H9 (cell line): ENCODE data around the gene TBC1D1. TPM values are rescaled to one million over a fixed set of nuclear protein-coding genes. Genes with fewer than 3 reads are reported as not detected.

ENCODE experiments used
- DNase-seq: peaks from one replicate; pipeline ENCODE4 v3.0.0-alpha.2; 2017
- H2AFZ ChIP-seq: one replicate; pipeline ENCODE4 v1.6.1; 2013; ENCODE audit warnings: mild to moderate bottlenecking, low read length, control low read depth, moderate library complexity
- H2AK5ac ChIP-seq: 2 replicates; pipeline ENCODE4 v1.6.1; 2013; ENCODE audit warnings: low read length, control low read depth, mixed read lengths; ENCODE audit not compliant: insufficient read length
- H2BK120ac ChIP-seq: one replicate; pipeline ENCODE4 v1.6.1; 2013; ENCODE audit warnings: low read depth, mild to moderate bottlenecking, low read length, control low read depth, inconsistent platforms; ENCODE audit not compliant: poor library complexity, severe bottlenecking
- H2BK12ac ChIP-seq: 2 replicates; pipeline ENCODE4 v1.6.1; 2013; ENCODE audit warnings: low read length, control low read depth, mixed read lengths, low read depth; ENCODE audit not compliant: insufficient read length
- H2BK15ac ChIP-seq: 2 replicates; pipeline ENCODE4 v1.6.1; 2013; ENCODE audit warnings: low read depth, low read length, control low read depth
- H2BK20ac ChIP-seq: one replicate; pipeline ENCODE4 v1.6.1; 2013; ENCODE audit warnings: low read depth, mild to moderate bottlenecking, low read length, control low read depth, inconsistent platforms; ENCODE audit not compliant: poor library complexity, severe bottlenecking
- H2BK5ac ChIP-seq: 2 replicates; pipeline ENCODE4 v1.6.1; 2013; ENCODE audit warnings: low read length, control low read depth, mixed read lengths; ENCODE audit not compliant: insufficient read length
- H3K14ac ChIP-seq: 2 replicates; pipeline ENCODE4 v1.6.1; 2013; ENCODE audit warnings: low read length, control low read depth; ENCODE audit not compliant: insufficient read depth
- H3K18ac ChIP-seq: 2 replicates; pipeline ENCODE4 v1.6.1; 2013; ENCODE audit warnings: low read depth, mild to moderate bottlenecking, mixed read lengths, low read length, control low read depth; ENCODE audit not compliant: insufficient read length
- H3K23ac ChIP-seq: 2 replicates; pipeline ENCODE4 v1.6.1; 2013; ENCODE audit warnings: low read length, control low read depth, mixed read lengths, low read depth; ENCODE audit not compliant: insufficient read length
- H3K23me2 ChIP-seq: 2 replicates; pipeline ENCODE4 v1.6.1; 2013; ENCODE audit warnings: low read depth, mild to moderate bottlenecking, mixed read lengths, low read length, control low read depth; ENCODE audit not compliant: insufficient read length, poor library complexity, severe bottlenecking
- H3K27ac ChIP-seq: 2 replicates; pipeline ENCODE4 v1.5.1; 2013; ENCODE audit warnings: low read length, control low read depth, mixed read lengths, low read depth; ENCODE audit not compliant: insufficient read length
- H3K27me3 ChIP-seq: 2 replicates; pipeline ENCODE4 v1.6.1; 2013; ENCODE audit warnings: low read length, control low read depth, inconsistent platforms; ENCODE audit not compliant: insufficient read depth
- H3K4ac ChIP-seq: 2 replicates; pipeline ENCODE4 v1.6.1; 2013; ENCODE audit warnings: low read depth, mild to moderate bottlenecking, control low read depth, inconsistent platforms, low read length, moderate library complexity
- H3K4me1 ChIP-seq: 2 replicates; pipeline ENCODE4 v1.6.1; 2013; ENCODE audit warnings: low read length, control low read depth, inconsistent platforms; ENCODE audit not compliant: insufficient read depth
- H3K4me2 ChIP-seq: 2 replicates; pipeline ENCODE4 v1.6.1; 2013; ENCODE audit warnings: low read length, control low read depth, mixed read lengths; ENCODE audit not compliant: insufficient read length, insufficient read depth
- H3K56ac ChIP-seq: 2 replicates; pipeline ENCODE4 v1.6.1; 2013; ENCODE audit warnings: low read depth, mild to moderate bottlenecking, mixed read lengths, low read length, control low read depth; ENCODE audit not compliant: insufficient read length
- H3K79me1 ChIP-seq: 2 replicates; pipeline ENCODE4 v1.6.1; 2013; ENCODE audit warnings: low read depth, mild to moderate bottlenecking, moderate library complexity, low read length, control low read depth, inconsistent platforms; ENCODE audit not compliant: insufficient read depth, poor library complexity, severe bottlenecking
- H3K79me2 ChIP-seq: 2 replicates; pipeline ENCODE4 v1.6.1; 2013; ENCODE audit warnings: low read length, control low read depth, inconsistent platforms; ENCODE audit not compliant: insufficient read depth
- H3K9ac ChIP-seq: 2 replicates; pipeline ENCODE4 v1.6.1; 2013; ENCODE audit warnings: low read length, control low read depth, mixed read lengths; ENCODE audit not compliant: insufficient read length; ENCODE audit errors: extremely low read depth
- H3K9me3 ChIP-seq: one replicate; pipeline ENCODE4 v1.6.1; 2013; ENCODE audit warnings: low read depth, low read length, inconsistent platforms; ENCODE audit not compliant: control insufficient read depth
- H3T11ph ChIP-seq: one replicate; pipeline ENCODE4 v1.6.1; 2013; ENCODE audit warnings: mild to moderate bottlenecking, low read length, control low read depth, inconsistent platforms
- H4K20me1 ChIP-seq: one replicate; pipeline ENCODE4 v1.6.1; 2013; ENCODE audit not compliant: control insufficient read depth, insufficient read length, insufficient read depth
- H4K5ac ChIP-seq: 2 replicates; pipeline ENCODE4 v1.6.1; 2013; ENCODE audit warnings: low read depth, mild to moderate bottlenecking, mixed read lengths, low read length, control low read depth; ENCODE audit not compliant: insufficient read length
- H4K8ac ChIP-seq: replicated peaks from 2 replicates; pipeline ENCODE4 v1.6.1; 2013; ENCODE audit warnings: low read length, control low read depth, mixed read lengths, low read depth; ENCODE audit not compliant: insufficient read length
- H4K91ac ChIP-seq: 2 replicates; pipeline ENCODE4 v1.6.1; 2013; ENCODE audit warnings: low read depth, mild to moderate bottlenecking, moderate library complexity, mixed read lengths, low read length, control low read depth; ENCODE audit not compliant: insufficient read length
- H3K27ac Mint-ChIP-seq, 3 experiments: 2 replicates in 2 of 3; 3 replicates in 1 of 3; pipeline ENCODE4 v1.8.0; 2020 to 2021; ENCODE audit warnings: mixed read lengths in 3 of 3, mild to moderate bottlenecking in 1 of 3, moderate library complexity in 1 of 3
- H3K27me3 Mint-ChIP-seq: 2 replicates; pipeline ENCODE4 v1.8.0; 2021; ENCODE audit warnings: low read depth, mild to moderate bottlenecking, moderate library complexity, mixed read lengths
- H3K36me3 Mint-ChIP-seq, 3 experiments: 2 replicates in 2 of 3; 3 replicates in 1 of 3; pipeline ENCODE4 v1.8.0; 2020 to 2021; ENCODE audit warnings: low read depth in 3 of 3, mixed read lengths in 3 of 3; ENCODE audit not compliant: insufficient read depth in 1 of 3
- H3K4me1 Mint-ChIP-seq, 2 experiments: 2 replicates each; pipeline ENCODE4 v1.8.0; 2020; ENCODE audit warnings: mixed read lengths in 2 of 2
- H3K4me3 Mint-ChIP-seq, 2 experiments: 2 replicates in 1 of 2; 3 replicates in 1 of 2; pipeline ENCODE4 v1.8.0; 2020 to 2021; ENCODE audit warnings: mild to moderate bottlenecking in 2 of 2, mixed read lengths in 2 of 2, moderate library complexity in 1 of 2
- H3K9me3 Mint-ChIP-seq, 2 experiments: 2 replicates in 1 of 2; 3 replicates in 1 of 2; pipeline ENCODE4 v1.8.0; 2020; ENCODE audit warnings: mild to moderate bottlenecking in 2 of 2, mixed read lengths in 2 of 2, moderate library complexity in 1 of 2
- CTCF ChIP-seq: fragments of 200-600 bp; sonication (generic); conservative IDR thresholded peaks from 3 replicates; pipeline ENCODE4 v1.8.0; 2021; ENCODE audit warnings: antibody characterized with exemption, mild to moderate bottlenecking
- WGBS: extraction: QIAGEN DNeasy Blood & Tissue Kit; methylation state at CpG from one replicate; pipeline ENCODE4 v1.1.7; 2013; ENCODE audit warnings: missing lambda C conversion rate, low lambda C conversion rate, mixed read lengths; ENCODE audit not compliant: insufficient read length; ENCODE audit errors: extremely low coverage; 5-methylcytosine and 5-hydroxymethylcytosine counted together
- total RNA-seq: library from RNA; stranded (reverse); gene quantifications from 2 replicates; pipeline ENCODE4 v1.2.1, GENCODE V29; 2021

Gene TBC1D1
- total RNA-seq, 1 experiment from 2014 or later: 109 TPM

- no peaks in the 10 kb centered on the region for H3K4me1 ChIP-seq
- no CpG with 5 or more reads among the region's 7 CpGs for WGBS
- no peak overlapping the region for H4K8ac ChIP-seq
- peaks cover 2% of the 10 kb centered on the region for H3K79me1 ChIP-seq
- no peak overlapping the region for H3K23ac ChIP-seq
- H4K20me1 ChIP-seq: no peaks in the 10 kb centered on the region
- H3K14ac ChIP-seq: no peak overlapping the region; the same call in 1 of the 2 replicates
- H3K27ac ChIP-seq: no peak overlapping the region
- H3K79me2 ChIP-seq: no peaks in the 10 kb centered on the region
- no peak overlapping the region for H2BK12ac ChIP-seq
- H3T11ph ChIP-seq: no peak overlapping the region
- H2AFZ ChIP-seq: no peak overlapping the region
- no peak overlapping the region for H2BK15ac ChIP-seq
- no peak overlapping the region for H4K5ac ChIP-seq
- no peak overlapping the region for H2BK5ac ChIP-seq
- no peaks in the 10 kb centered on the region for H3K27me3 ChIP-seq
- DNase-seq: no peak
- no peak overlapping the region for H3K9ac ChIP-seq
- H3K36me3 Mint-ChIP-seq: peaks cover 9 to 11% (median 9%) of the 10 kb centered on the region in 3 experiments
- H3K9me3 ChIP-seq: no peaks in the 10 kb centered on the region
- no peak for TF ChIP-seq CTCF
- H3K18ac ChIP-seq: no peak overlapping the region
- no peak overlapping the region for H3K4ac ChIP-seq
- H3K27me3 Mint-ChIP-seq: no peaks in the 10 kb centered on the region
- H3K56ac ChIP-seq: no peak overlapping the region
- no peaks in the 10 kb centered on the region for H3K23me2 ChIP-seq
- no peak overlapping the region for H2BK20ac ChIP-seq
- H3K4me2 ChIP-seq: no peak overlapping the region
- H2AK5ac ChIP-seq: no peak overlapping the region
- H3K27ac Mint-ChIP-seq: no peak overlapping the region
- no peak overlapping the region for H4K91ac ChIP-seq
- H2BK120ac ChIP-seq: no peak overlapping the region
- no peaks in the 10 kb centered on the region; a peak in 1 of 5 replicates for H3K9me3 Mint-ChIP-seq
- H3K4me1 Mint-ChIP-seq: peaks cover 0 to 2% of the 10 kb centered on the region in 2 experiments; a peak in 2 of 4 replicates
- H3K4me3 Mint-ChIP-seq: no peak overlapping the region
Measured at GRCh38 chr4:38078590-38079421, 187.9 kb downstream of the TBC1D1 start.
